Limb (tissue), 2 donors: Measurements from ENCODE around the gene MPHOSPH9.

Experiments
- DNase-seq, 2 donors: peaks; one replicate each; pipeline ENCODE4 v3.0.0-alpha.2; 2016; ENCODE audit errors: extremely low spot score in 2 of 2

Gene MPHOSPH9, protein sequence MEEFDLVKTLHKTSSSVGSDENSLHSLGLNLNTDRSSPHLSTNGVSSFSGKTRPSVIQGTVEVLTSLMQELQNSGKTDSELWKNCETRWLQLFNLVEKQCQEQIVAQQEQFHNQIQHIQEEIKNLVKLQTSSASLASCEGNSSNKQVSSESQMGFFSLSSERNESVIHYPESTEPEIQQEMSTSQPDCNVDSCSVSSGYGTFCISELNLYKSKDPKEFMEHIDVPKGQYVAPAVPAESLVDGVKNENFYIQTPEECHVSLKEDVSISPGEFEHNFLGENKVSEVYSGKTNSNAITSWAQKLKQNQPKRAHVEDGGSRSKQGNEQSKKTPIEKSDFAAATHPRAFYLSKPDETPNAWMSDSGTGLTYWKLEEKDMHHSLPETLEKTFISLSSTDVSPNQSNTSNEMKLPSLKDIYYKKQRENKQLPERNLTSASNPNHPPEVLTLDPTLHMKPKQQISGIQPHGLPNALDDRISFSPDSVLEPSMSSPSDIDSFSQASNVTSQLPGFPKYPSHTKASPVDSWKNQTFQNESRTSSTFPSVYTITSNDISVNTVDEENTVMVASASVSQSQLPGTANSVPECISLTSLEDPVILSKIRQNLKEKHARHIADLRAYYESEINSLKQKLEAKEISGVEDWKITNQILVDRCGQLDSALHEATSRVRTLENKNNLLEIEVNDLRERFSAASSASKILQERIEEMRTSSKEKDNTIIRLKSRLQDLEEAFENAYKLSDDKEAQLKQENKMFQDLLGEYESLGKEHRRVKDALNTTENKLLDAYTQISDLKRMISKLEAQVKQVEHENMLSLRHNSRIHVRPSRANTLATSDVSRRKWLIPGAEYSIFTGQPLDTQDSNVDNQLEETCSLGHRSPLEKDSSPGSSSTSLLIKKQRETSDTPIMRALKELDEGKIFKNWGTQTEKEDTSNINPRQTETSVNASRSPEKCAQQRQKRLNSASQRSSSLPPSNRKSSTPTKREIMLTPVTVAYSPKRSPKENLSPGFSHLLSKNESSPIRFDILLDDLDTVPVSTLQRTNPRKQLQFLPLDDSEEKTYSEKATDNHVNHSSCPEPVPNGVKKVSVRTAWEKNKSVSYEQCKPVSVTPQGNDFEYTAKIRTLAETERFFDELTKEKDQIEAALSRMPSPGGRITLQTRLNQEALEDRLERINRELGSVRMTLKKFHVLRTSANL

DNA sequence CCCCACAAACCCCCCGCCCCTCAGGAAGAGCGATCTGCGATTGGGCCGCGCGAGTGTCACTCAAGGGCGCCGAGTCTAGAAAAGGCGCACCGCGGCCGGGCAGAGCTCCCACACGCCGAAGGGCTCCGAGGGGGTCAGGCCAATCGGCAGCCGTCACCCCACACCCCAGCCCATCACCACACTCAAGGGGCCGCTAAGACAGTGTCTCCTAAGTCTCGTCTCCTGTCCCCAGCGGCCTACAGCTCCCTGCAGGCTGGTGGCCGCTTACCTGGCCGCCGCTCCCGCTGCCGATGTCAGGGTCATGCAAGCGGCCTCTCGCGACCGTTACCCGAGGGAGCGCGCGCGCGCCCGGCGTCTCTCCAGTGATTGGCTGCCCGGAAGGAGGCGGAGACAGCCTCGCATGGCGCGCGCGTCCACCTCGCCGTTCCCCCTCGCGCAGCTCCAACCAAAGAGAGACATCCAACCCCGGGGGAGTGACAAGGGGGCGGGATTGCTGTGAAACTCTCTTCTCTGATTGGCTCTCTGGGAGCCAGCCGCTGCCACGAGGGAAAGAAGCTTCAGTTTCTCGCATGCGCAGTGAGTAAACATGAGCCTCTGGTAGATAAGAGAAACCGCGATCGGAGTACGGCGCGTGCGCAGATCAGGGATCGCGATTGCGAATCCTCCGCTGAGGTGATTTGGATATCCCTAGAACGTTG, at the start of gene MPHOSPH9, which contains the start of gene MTRFR:
Gene MPHOSPH9 (minus strand): TSS at position 335 of the 698 bp plus-strand sequence. CDS start 2,777 bp downstream, outside the sequence.
Gene MTRFR (plus strand): TSS at position 630 of the 698 bp plus-strand sequence. CDS start 20,239 bp downstream, outside the sequence.
- peak; percentile 99 to 100 for DNase-seq

DNA sequence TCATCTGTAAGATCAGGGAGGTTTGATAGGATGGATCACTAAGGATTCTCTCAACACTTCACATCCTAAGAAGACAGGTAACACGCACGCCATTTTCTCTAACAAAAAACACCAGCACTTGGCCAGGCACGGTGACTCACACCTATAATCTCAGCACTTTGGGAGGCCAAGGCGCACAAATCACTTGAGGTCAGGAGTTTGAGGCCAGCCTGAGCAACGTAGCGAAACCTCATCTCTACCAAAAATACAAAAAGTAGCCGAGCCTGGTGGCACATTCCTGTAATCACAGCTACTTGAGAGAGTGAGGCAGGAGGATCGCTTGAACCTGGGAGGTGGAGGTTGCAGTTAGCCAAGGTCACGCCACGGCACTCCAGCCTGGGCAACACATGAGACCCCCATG, 49.2 kb upstream of the MPHOSPH9 start:
- DNase-seq, result no peak

DNA sequence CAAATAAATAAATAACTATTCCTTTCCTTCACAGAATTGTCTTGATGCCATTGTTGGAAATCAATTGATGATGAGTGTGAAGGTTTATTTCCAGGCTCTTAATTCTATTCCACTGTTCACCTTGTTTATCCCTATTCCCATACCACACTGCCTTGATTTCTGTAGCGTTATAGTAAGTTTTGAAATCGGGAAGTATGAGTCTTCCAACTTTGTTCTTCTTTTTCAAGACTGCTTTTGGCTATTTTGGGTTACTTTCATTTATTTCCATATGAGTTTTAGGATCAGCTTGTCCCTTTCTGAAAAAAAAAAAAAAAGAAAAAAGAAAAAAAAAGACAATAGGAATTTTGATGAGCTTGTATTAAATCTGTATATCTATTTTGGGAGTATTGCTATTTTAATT, 48.0 kb upstream of the MPHOSPH9 start:
- no peak for DNase-seq

DNA sequence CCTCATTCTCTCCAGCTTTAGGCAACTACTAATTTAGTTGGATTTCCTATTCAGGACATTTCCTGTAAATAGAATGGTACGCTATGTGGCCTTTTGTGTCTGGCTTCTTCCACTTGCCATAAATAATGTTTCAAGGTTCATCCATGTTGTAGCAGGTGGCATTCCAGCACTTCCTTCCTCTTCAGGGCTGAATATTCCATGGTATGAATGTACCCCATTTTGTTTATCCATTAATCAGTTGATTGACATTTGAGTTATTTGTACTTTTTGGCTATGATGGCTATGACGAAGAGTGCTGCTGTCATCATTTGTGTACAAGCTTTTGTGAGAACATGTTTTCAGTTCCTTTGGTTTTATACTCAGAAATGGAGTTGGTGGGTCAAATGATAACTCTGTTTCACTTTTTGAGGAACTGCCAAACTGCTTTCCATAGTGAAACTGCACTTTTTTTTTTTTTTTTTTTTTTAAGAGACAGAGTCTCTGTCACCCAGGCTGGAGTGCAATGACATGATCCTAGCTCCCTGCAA, 45.2 kb upstream of the MPHOSPH9 start:
- no peak for DNase-seq

DNA sequence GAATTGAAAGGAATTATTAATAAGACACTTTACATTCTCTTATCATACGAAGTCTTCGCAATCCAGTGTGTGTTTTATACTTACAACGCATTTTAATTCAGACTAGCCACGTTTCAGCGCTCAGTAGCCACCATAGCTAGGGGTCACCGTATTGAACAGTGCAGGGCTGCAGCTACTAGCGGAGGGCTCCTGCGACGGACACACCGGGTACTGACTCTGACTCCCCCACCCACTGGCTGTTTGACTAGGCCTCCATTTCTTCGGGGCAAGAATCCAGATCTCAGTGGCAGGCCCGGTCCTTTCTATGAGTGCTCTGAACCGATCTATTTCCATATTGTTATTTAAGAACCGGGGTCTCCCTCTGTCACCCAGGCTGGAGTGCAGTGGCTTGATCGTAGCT, 40.2 kb upstream of the MPHOSPH9 start:
- no peak for DNase-seq

DNA sequence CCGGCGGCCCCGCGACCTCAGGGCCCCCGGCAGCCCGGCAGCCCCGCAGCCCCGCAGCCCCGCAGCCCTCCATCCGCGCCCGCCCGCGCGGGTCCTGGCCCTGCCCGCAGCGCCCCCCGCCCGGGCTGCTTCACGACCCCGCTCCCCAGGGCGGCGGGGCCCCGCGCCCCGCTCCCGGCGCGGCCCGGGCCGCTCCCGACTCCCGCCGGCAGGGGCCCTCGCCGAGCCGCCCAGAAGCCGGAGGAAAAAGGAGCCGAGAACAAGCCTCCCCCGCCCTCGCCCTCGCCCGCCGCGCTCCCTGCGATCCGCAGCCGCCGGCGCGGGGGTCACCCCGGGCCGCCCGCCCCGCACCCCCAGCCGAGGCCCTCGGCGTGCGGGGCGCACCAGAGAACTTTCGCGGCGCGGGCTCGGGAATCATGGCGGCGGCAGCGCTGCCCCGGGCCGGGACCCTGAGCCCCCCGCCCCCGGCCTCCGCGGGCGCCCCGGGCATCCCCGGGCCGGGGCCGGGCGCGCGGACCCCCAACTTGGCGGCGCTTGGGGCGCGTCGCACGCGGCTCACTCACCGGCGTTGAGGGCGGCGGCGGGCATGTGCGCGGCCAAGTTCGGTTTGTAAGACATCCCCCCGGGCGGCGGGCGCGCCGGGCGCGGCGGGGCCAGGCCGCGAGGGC, 38.2 kb upstream of the MPHOSPH9 start:
- DNase-seq, result peak; percentile 75 to 87

DNA sequence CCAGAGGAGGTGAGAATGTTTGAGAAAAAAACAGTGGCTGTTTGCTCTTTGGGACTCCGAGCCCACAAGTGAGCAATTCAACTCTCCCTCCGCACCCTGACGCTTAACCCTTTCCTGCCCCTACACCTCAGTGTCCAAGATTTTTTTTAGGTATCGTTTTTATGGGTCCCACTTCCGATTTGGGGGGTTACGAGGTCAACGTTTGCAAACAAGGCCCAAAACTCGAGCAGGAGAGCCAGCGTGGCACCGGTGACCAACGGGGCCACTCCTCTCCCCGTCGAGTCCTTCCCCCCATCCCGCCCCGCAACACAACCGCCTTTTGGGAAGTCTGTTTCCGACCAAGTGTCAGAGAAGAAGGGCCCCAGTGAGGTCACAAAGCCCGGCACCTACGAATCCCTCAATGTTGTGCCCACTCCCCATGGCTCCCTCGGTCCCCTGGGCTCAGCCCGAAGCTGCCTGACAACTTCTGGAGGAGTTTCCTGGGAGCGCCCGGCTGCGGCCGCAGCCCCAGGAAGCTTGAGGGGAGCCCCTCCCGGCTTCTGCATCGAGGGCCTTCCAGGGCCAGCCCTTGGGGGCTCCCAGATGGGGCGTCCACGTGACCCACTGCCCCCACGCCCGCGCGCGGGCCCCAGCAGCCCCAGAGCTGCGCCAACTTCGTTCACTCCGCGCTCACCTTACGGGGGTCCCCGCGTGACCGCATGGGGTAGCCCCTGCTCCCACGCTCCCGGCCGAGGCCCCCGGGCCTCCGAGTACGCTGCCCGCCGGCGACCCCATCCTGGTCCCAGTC, 37.5 kb upstream of the MPHOSPH9 start:
- peak in 1 of 2 donors; percentile 70 for DNase-seq

DNA sequence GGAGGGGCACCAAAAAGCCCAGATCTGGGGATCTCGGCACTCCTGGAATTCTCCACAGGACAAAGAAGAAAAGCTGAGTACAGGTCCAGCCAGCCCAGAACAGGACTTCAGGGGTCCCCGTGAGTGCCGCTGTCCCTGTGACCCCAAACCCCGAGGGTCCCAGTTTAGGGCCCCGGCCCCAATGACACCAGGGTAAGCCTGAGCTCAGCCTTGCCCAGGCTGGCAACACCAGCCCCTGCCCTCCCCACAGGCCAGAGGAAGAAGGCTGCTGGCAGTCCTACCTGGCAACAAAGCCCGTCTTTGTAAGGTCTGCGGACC, 36.9 kb upstream of the MPHOSPH9 start:
- no peak for DNase-seq

DNA sequence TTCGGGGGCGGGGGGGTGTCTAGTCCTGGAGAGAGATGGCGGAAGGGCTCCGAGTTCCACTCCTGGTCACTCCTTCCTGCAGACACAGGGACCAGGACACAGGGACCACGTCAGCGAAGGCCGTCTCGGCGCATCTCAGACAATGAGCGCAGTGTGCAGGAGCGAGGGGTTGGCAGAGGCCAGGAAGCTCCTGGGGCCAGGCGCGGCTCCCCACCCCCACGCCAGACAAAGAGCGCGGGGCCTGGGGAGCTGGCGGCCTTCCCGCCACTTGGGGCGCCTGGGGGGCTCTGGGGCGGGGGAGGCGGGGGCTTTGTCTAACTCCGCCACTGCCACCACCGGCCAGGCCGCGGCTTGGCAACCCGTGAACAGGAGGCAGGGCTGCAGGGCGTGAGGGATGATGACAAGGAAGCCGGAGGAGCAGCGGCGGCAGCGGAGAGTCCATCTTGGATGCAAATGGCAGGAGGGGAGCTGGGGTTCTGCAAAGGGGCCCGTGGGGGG, 36.5 kb upstream of the MPHOSPH9 start:
- peak; percentile 75 to 89 for DNase-seq

DNA sequence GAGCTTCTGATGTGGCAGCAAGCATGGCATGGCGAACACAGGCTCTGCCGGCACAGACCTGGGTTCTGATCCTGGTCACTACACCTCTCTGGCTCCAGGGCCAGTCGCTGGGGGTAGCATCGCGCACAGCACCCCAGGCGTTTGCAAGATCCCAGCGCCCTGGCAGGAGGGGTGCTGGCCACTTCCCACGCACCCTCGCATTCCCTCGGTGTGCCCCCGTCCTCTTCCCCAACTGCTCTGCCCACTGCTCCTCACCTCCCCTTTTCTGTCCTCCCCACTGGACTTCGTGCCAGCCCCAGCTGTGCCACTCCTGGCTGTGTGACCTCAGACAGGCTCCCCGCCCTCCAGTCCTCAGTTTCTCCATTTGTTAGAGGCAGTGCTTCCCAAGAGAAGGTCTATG, 35.9 kb upstream of the MPHOSPH9 start:
- DNase-seq, result no peak

DNA sequence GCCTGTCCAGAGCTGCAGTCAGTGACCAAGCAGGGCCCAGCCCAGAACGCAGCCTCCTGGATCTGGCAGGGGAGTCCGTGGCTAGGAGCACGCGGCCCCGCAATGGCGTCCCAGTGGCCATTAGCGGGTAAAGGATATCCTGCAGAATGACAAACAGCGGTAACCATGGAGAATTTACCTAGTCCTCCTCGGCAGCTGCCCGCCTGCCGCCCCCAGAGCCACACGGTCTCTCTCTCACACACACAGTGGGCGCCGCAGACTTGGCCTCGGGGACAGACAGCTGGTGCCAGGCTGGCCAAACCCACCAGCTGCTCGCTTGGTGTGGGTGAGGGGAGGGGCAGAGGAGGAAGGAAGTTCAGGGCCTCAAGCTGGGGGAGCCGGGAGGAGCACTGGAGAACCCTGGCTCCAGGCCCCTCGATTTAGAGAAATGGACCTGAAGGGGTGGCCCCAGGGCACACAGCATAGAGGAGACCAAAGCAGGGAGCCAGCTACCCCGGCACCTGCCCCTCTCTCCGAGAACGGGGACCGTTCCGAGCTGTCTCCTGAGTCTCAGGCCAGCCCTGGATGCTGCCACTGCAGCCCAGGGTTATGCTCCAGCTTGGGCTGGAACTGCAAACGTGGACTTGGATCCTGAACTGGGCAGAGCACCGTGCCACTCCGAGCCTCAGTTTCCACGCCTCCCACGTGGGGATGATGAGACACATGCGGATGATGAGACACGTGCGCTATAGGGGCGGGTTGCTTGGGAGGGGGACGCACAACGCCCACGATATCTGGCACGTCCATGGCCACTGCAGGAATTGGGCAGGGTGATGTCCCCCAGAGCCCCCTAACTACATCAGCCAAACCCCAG, 35.3 kb upstream of the MPHOSPH9 start:
- peak; percentile 78 to 81 for DNase-seq

DNA sequence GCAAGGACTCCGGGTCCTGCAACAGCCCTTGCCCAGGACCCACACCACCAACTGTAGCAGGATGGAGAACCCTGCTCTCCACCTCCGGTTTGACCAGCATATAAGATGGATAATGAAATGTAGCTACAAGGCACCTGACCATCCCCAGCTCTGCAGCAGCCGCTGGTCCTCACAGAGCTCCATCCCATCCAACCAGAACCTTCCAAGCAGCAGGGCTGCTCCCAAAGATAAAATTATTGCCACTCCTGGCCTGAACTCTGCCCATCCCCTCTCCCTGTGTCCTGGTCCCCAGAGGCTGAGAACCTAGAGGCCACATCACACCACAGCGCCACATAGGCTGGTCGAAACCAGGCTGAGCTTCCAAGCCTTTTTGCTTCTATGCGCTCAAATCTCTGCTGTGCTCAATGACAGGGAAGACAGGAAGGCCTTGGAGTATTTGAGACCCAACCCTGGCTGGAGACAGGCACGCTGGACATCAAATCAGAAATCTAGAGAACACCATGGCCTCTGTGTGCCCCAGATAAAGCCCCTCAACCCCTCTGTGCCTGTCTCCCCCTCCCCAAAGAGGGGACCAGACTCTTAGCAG, 34.5 kb upstream of the MPHOSPH9 start:
- no peak for DNase-seq

DNA sequence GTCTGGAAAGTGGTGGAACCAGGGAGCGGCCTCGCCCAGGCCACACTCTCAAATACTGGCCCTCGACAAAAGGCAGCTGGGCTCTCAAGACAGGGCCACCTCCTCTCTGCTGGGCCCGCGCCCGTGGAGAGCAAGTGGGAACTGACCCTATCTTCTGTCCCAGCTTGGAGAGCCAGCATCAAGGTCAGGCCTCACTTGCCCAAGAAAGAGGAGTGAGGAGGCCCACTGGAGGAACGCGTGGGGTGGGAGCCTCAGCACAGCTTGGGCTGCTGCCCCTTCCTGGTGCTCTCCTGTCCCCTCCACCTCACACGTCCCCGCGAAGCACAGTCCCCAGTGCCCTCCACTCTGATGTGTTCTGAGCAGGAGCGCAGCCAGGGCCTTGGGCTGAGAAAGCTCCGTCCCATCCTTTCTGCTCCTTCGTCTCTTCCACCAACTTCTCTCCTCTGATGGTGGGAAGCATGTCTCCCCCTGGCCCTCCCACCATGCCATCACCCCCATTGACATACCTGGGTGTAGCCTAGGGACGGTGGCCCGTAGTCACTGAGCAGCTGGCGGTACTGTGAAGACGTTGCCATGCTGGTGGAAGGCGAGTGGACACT, 33.8 kb upstream of the MPHOSPH9 start:
- no peak for DNase-seq

DNA sequence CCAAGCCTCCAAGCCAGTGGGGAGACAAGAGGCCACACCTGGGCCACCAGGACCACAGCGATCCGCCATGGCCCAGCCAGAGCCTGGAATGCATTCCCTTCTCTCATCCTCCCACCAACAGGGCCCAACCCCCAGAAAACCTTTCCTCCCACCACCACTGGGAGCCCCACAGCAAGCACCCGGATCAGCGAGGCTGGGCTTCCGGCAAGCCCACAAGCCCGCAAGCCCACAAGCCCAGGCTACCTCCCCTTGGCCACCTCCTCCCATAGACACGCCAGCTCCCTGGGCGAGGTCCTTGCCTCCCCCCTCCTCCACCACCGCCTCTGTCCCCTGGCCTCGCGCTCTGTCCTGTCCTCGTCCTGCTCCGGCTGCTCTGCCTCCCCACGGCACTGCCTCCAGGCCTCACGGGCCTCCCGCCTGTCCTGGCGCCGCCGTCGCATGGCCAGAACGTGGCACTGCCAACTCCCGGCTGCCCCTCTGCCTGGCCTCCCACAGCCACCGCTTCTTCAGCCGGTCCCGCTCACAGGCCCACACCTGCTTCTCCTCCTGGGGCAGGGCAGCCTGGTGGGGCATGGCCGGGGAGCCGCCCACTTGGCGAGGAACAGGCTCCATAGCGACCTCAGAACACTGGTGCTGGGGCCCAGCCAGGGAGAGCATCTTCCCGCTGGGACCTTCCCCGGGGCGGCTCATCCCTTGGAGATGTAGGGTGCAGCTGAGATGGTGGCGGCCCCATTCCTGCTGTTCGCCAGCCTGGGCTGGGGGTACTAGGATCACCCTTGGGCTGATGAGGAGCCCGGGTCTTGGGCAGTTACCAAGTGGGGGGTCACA, 33.1 kb upstream of the MPHOSPH9 start:
- no peak for DNase-seq

DNA sequence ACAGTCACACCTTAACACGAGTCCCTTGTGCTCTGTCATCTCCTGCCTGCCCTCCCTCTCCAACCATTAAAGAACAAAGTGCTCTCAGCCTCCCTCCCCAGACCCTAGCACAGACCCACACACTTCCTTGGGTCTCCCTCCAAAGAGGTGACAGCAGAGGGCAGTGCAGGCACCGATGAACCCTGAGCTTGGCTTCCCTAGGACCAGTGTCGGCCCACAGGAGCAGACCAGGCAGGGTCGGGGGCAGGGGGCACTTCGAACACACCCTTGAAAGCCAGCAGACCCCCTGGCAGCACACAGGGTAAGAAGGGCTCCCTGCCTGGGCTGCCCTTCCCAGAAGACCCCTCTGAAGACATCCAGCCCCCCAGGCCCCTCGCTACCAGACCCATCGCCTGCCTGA, 31.7 kb upstream of the MPHOSPH9 start:
- no peak for DNase-seq

DNA sequence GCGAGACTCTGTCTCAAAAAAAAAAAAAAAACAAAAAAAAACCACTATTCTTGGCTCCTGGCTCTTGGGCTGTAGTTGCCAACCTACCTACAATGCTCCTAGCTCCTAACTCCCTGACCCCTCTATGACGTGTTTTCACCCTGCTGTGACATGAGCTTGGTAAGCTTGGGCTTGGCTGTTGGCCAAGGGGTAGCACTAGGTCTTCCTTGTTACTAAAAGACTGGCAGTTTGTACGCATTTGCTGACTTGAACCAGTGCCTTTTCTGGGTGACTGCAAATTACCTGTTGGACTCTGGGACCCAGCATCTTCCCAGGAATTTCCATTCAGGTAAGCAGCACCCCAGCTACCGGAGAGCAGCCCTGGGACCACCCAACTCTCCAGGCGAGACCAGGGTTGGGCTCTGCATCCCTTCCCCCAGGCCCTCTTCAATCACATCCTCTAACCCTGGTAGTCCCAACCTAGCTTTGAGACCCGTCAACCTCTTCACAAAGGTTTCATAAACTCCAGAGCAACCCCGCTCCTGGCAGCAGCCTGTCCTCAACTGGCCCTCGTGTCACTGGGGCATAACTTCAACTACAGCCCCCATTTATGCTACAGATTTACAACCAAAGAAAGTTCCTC, 30.4 kb upstream of the MPHOSPH9 start:
- DNase-seq, result no peak
